Adrenal gland (tissue), 12 donors: Measurements from ENCODE around the gene LAMA2. TPM values are rescaled to one million over a fixed set of nuclear protein-coding genes. Genes with fewer than 3 reads are reported as not detected.
"Not testable (repeated sequence)": the region's sequence is repeated elsewhere in the genome, so short reads cannot be mapped to it uniquely, and the experiment has no call there.

Experiments used
- DNase-seq, 7 donors: peaks; one replicate each; pipeline ENCODE4 v3.0.0-alpha.2; 2019 to 2020
- H3K27ac ChIP-seq, 5 donors: fragments of 200-600 bp; sonication (generic) in 4 of 5; 1 replicate in 3 of 5; 2 replicates in 2 of 5; pipeline versions ENCODE4 v1.5.1 to v1.8.0; 2016 to 2020; ENCODE audit warnings: mild to moderate bottlenecking in 1 of 5
- H3K27me3 ChIP-seq: fragments of 200-600 bp; 2 replicates; pipeline ENCODE4 v1.8.0; 2021
- H3K36me3 ChIP-seq, 2 donors: fragments of 200-600 bp; replicated peaks in 1 of 2; 1 replicate in 1 of 2; 2 replicates in 1 of 2; pipeline versions ENCODE4 v1.5.1 to v1.8.0; 2018 to 2022
- H3K4me1 ChIP-seq, 2 donors: fragments of 200-600 bp; replicated peaks in 1 of 2; 1 replicate in 1 of 2; 2 replicates in 1 of 2; pipeline versions ENCODE4 v1.5.1 to v1.8.0; 2018 to 2021
- H3K4me3 ChIP-seq, 4 donors: fragments of 200-600 bp; sonication (generic) in 3 of 4; one replicate each; pipeline ENCODE4 v1.5.1; 2016 to 2018
- H3K9me3 ChIP-seq, 3 donors: fragments of 200-600 bp; sonication (generic) in 1 of 3; replicated peaks in 1 of 3; 1 replicate in 2 of 3; 2 replicates in 1 of 3; pipeline versions ENCODE4 v1.5.1 to v1.8.0; 2016 to 2021
- POLR2A ChIP-seq, 2 donors: fragments of 450-650 bp; IDR thresholded peaks; one replicate each; pipeline ENCODE4 v1.6.1; 2017; ENCODE audit warnings: antibody characterized with exemption in 2 of 2, mild to moderate bottlenecking in 2 of 2, moderate library complexity in 1 of 2
- WGBS, 4 donors: extraction: QIAGEN DNeasy Blood & Tissue Kit in 2 of 4; methylation state at CpG; one replicate each; pipeline versions ENCODE4 v1.1.5 to v1.1.7; 2013 to 2017; 5-methylcytosine and 5-hydroxymethylcytosine counted together
- intact Hi-C, 2 donors: fragments of 100-400 bp; cut with DNase I; formaldehyde crosslinking; loops; one replicate each; pipeline versions ENCODE4 v1.14.1 to v1.15.0; 2022 to 2023
- polyA plus RNA-seq, 3 donors: library from polyadenylated mRNA; stranded (reverse); fragments of 200-250 nt in 2 of 3; fragments of 350-450 nt in 1 of 3; fragmentation: Illumina TruSeq in 1 of 3; extraction: RNeasy Lipid Tissue Mini Kit (QIAGEN cat#74804) in 1 of 3; gene quantifications; one replicate each; pipeline ENCODE4 v1.2.3, GENCODE V29; 2013 to 2014
- total RNA-seq, 9 donors: library from RNA; depleted of rRNA in 4 of 9; stranded (reverse); fragments of >200 nt in 4 of 9; fragments of 120-200 nt in 1 of 9; fragmentation: NEBNext Ultra II Directional in 1 of 9; extraction: Animal tissue kit (Norgen Biotek cat#: 25700) in 1 of 9; gene quantifications; one replicate each; pipeline versions ENCODE4 v1.1.0 to v1.2.4, GENCODE V29; 2013 to 2023
- TF ChIP-seq, protein P1 (sequence below), 6 experiments: fragments of 450-650 bp in 4 of 6; fragments of 200-600 bp in 2 of 6; sonication (generic) in 1 of 6; IDR thresholded peaks; 1 replicate in 5 of 6; 2 replicates in 1 of 6; pipeline versions ENCODE4 v1.5.1 to v1.8.0; 2016 to 2021; ENCODE audit warnings: antibody characterized with exemption in 6 of 6, mild to moderate bottlenecking in 2 of 6, moderate library complexity in 1 of 6
- donor health status: healthy with polysubstance abuse.
- donor health status: Bipolar disorder and iron deficiency.
- donor health status: DM: yes; HTN: yes; CAD: no.
- donor health status: DM: no; HTN: no; CAD: no.
- donor health status: DM: no; HTN: no; CAD: no.
- donor health status: DM: yes; HTN: yes; CAD: no.

Gene LAMA2
- total and polyA plus RNA-seq, 12 donors: 5.8 to 105 (median 38.9) TPM

DNA sequence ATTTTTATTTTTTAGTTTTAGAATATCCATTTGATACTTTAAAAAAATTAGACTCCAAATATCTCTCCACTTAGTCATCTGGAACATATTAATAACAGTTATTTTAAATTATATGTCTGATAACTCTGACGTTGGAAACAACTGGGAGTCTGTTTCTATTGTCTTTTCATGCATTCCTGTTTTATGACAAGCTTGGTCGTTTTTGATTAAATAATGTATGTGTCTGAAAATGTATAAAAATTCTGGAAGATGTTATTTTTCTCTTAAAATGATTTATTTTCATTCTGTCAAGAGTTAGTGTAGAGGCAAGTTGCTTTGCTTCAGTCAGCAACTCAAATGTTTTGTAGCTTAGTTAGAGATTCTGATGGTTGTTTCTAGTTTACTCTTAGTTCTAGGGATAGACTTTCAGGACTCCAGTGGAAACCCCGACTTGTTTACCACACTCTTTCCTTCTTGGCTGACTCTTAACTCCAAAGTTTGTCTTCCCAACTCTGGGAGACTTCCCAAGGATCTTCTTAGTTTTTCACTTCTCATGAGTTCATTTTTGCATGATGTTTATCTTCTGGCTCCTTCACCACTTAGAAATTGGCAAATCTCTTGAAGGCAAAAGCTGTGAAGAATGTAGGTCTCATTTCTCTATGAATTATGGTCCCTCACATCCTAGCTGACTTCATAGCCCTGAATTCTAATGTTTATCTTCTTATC, 190.9 kb downstream of the LAMA2 start:
- Histone ChIP-seq H3K4me1 (no peaks in the 10 kb centered on the region), H3K27me3 (no peaks in the 10 kb centered on the region), H3K36me3 (no peaks in the 10 kb centered on the region), H3K9me3 (no peaks in the 10 kb centered on the region), H3K4me3 (no peak overlapping the region), H3K27ac (no peak overlapping the region)
- intact Hi-C loops: no loop called here
- DNase-seq: no peak
- TF ChIP-seq, protein P1, sequence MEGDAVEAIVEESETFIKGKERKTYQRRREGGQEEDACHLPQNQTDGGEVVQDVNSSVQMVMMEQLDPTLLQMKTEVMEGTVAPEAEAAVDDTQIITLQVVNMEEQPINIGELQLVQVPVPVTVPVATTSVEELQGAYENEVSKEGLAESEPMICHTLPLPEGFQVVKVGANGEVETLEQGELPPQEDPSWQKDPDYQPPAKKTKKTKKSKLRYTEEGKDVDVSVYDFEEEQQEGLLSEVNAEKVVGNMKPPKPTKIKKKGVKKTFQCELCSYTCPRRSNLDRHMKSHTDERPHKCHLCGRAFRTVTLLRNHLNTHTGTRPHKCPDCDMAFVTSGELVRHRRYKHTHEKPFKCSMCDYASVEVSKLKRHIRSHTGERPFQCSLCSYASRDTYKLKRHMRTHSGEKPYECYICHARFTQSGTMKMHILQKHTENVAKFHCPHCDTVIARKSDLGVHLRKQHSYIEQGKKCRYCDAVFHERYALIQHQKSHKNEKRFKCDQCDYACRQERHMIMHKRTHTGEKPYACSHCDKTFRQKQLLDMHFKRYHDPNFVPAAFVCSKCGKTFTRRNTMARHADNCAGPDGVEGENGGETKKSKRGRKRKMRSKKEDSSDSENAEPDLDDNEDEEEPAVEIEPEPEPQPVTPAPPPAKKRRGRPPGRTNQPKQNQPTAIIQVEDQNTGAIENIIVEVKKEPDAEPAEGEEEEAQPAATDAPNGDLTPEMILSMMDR (IDR thresholded peaks at IDR 0.05): no peak
- no peak for TF ChIP-seq POLR2A (IDR thresholded peaks at IDR 0.05)
- 44 to 51% (median 45%) methylated on average over 3 of the region's 3 CpGs for WGBS, 4 donors

DNA sequence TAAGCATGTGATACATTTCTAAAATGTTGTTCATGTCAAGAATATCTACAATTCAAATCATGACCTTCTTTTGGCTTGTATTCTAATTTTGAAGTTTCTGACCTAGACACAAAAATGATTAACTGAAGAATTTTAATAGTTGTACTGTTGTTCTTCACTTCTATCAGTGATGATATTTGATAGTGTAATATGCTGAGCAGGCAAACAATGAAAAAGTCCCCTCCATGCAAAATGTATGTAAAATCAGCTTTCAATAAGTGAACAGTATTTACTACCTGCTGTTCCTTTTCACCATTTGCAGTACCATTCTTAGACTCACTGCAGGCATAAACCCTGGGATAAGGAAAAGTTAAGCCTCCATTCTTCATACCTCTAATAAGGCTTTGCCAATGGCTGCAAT, 201.5 kb downstream of the LAMA2 start:
- no peak overlapping the region for H3K4me3 ChIP-seq
- DNase-seq: no peak
- no peak for TF ChIP-seq POLR2A (IDR thresholded peaks at IDR 0.05)
- TF ChIP-seq, protein P1 (IDR thresholded peaks at IDR 0.05): no peak
- no peaks in the 10 kb centered on the region for H3K4me1 ChIP-seq
- no peaks in the 10 kb centered on the region for H3K9me3 ChIP-seq
- no peak overlapping the region for H3K27ac ChIP-seq
- no peaks in the 10 kb centered on the region for H3K36me3 ChIP-seq
- no peaks in the 10 kb centered on the region for H3K27me3 ChIP-seq
- intact Hi-C loops: no loop called here

DNA sequence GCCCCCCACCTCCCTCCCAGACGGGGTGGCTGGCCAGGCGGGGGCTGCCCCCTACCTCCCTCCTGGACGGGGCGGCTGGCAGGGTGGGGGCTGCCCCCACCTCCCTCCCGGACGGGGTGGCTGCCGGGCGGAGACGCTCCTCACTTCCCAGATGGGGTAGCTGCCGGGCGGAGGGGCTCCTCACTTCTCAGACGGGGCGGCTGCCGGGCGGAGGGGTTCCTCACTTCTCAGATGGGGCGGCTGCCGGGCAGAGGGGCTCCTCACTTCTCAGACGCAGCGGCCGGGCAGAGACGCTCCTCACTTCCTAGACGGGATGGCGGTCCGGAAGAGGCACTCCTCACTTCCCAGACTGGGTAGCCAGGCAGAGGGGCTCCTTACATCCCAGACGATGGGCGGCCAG, 205.5 kb downstream of the LAMA2 start:
- H3K36me3 ChIP-seq, H3K27ac ChIP-seq, intact Hi-C loops, H3K9me3 ChIP-seq, H3K27me3 ChIP-seq, H3K4me3 ChIP-seq, H3K4me1 ChIP-seq: not testable (repeated sequence)
- 92 to 100% (median 94%) methylated on average over 1 to 26 of the region's 26 CpGs for WGBS, 4 donors
- peak in 1 of 7 donors; percentile 13 for DNase-seq

DNA sequence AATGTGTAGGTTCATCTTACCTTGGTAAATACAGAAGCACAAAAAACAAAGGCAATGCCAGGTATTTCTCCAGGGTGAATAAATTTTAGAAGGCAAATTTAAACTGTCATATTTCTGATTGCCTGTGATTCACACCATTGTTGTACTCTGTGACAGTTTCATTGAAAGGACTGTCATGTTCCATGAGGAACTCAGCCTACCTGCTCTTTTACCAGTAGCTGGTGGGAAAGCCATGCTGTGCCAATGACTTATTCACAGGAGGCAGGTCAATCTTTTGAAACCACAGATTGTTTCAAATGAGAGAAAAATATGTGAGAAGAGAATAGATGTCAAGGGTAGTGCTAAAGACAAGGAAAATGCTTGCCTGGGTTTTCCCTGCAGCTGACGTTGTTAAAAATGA, 206.4 kb downstream of the LAMA2 start:
- H3K27ac ChIP-seq: no peak overlapping the region
- no peaks in the 10 kb centered on the region for H3K4me1 ChIP-seq
- no peaks in the 10 kb centered on the region for H3K9me3 ChIP-seq
- no peak for TF ChIP-seq POLR2A (IDR thresholded peaks at IDR 0.05)
- TF ChIP-seq, protein P1 (IDR thresholded peaks at IDR 0.05): no peak
- intact Hi-C loops: no loop called here
- no peak for DNase-seq
- no peaks in the 10 kb centered on the region for H3K27me3 ChIP-seq
- H3K4me3 ChIP-seq: no peak overlapping the region
- WGBS, 4 donors: 79 to 85% (median 82%) methylated on average over 1 of the region's 1 CpG
- H3K36me3 ChIP-seq: no peaks in the 10 kb centered on the region

DNA sequence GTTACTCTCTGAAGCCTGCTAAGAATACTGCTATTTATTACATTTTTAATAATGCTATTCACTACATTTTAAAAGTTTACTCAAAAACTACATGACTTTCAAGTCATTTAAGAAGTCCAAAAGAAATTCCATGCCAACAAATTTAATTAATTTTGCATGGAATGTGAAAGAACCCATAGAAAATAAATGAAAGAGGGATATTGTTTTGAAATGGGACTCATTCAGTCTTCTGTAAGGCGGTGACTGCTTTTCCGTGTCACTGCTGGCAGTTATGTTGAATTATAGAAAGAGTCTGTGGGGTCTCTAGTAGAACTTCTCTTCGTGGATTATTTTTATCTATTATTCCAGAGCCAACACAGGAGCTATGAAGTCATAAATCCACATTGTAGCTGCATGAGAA, 211.2 kb downstream of the LAMA2 start:
- H3K36me3 ChIP-seq: no peaks in the 10 kb centered on the region
- H3K4me1 ChIP-seq: no peaks in the 10 kb centered on the region
- H3K9me3 ChIP-seq: no peaks in the 10 kb centered on the region
- intact Hi-C loops: no loop called here
- no peaks in the 10 kb centered on the region for H3K27me3 ChIP-seq
- no peak overlapping the region for H3K4me3 ChIP-seq
- H3K27ac ChIP-seq: no peak overlapping the region
- no peak for DNase-seq
- TF ChIP-seq POLR2A (IDR thresholded peaks at IDR 0.05): no peak
- TF ChIP-seq, protein P1 (IDR thresholded peaks at IDR 0.05): no peak
- 47 to 57% (median 51%) methylated on average over 3 of the region's 3 CpGs for WGBS, 4 donors
